ENCODE results near the gene CCDC122.

GRCh38 chr13:43850873-43851272 lies 28.7 kb downstream of the CCDC122 start:
- TF ChIP-seq, protein P1, sequence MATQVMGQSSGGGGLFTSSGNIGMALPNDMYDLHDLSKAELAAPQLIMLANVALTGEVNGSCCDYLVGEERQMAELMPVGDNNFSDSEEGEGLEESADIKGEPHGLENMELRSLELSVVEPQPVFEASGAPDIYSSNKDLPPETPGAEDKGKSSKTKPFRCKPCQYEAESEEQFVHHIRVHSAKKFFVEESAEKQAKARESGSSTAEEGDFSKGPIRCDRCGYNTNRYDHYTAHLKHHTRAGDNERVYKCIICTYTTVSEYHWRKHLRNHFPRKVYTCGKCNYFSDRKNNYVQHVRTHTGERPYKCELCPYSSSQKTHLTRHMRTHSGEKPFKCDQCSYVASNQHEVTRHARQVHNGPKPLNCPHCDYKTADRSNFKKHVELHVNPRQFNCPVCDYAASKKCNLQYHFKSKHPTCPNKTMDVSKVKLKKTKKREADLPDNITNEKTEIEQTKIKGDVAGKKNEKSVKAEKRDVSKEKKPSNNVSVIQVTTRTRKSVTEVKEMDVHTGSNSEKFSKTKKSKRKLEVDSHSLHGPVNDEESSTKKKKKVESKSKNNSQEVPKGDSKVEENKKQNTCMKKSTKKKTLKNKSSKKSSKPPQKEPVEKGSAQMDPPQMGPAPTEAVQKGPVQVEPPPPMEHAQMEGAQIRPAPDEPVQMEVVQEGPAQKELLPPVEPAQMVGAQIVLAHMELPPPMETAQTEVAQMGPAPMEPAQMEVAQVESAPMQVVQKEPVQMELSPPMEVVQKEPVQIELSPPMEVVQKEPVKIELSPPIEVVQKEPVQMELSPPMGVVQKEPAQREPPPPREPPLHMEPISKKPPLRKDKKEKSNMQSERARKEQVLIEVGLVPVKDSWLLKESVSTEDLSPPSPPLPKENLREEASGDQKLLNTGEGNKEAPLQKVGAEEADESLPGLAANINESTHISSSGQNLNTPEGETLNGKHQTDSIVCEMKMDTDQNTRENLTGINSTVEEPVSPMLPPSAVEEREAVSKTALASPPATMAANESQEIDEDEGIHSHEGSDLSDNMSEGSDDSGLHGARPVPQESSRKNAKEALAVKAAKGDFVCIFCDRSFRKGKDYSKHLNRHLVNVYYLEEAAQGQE (IDR thresholded peaks at IDR 0.05; ENCODE audit: insufficient replicate concordance, low read depth): no peak
- TF ChIP-seq POLR2AphosphoS5 (IDR thresholded peaks at IDR 0.05; ENCODE audit: low read depth) (no peak), GABPA (IDR thresholded peaks at IDR 0.05; ENCODE audit: low read depth) (no peak)
- TF ChIP-seq, protein P2, sequence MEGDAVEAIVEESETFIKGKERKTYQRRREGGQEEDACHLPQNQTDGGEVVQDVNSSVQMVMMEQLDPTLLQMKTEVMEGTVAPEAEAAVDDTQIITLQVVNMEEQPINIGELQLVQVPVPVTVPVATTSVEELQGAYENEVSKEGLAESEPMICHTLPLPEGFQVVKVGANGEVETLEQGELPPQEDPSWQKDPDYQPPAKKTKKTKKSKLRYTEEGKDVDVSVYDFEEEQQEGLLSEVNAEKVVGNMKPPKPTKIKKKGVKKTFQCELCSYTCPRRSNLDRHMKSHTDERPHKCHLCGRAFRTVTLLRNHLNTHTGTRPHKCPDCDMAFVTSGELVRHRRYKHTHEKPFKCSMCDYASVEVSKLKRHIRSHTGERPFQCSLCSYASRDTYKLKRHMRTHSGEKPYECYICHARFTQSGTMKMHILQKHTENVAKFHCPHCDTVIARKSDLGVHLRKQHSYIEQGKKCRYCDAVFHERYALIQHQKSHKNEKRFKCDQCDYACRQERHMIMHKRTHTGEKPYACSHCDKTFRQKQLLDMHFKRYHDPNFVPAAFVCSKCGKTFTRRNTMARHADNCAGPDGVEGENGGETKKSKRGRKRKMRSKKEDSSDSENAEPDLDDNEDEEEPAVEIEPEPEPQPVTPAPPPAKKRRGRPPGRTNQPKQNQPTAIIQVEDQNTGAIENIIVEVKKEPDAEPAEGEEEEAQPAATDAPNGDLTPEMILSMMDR (IDR thresholded peaks at IDR 0.05; ENCODE audit: insufficient read depth, low read length): no peak

All from HL-60 (cell line).